Measurements from ENCODE around the gene METTL4. TPM values are rescaled to one million over a fixed set of nuclear protein-coding genes. Genes with fewer than 3 reads are reported as not detected.

The METTL4 gene
- total and polyA plus RNA-seq, 2 of the 8 experiments (the other 6 are each of a cell fraction or from before 2014, with no cell fraction given): 8.5 to 11.5 TPM

GRCh38 chr18:2508678-2509077, 62.6 kb downstream of the METTL4 start:
- no peak for FAIRE-seq

More at GRCh38 chr18:2508678-2509077, 62.6 kb downstream of the METTL4 start:
- H4K20me1 ChIP-seq (replicated peaks in 1 of 2; ENCODE audit: control insufficient read depth in 1 of 2, insufficient read depth in 2 of 2, low read length in 2 of 2): no peaks in the 10 kb centered on the region
- 88% methylated on average over 3 of the region's 3 CpGs; no CpG with 5 or more reads in 1 of the 2 experiments for WGBS, 2 experiments (ENCODE audit: extremely low coverage in 1 of 2, insufficient coverage in 1 of 2, insufficient read length in 1 of 2, insufficient replicate concordance in 2 of 2, low coverage in 1 of 2, low lambda C conversion rate in 2 of 2, missing lambda C conversion rate in 1 of 2)
- no peaks in the 10 kb centered on the region for H3K36me3 ChIP-seq (ENCODE audit: control insufficient read depth in 2 of 4, insufficient read depth in 4 of 4, low read length in 3 of 4)
- H4K8ac ChIP-seq (ENCODE audit: extremely low read depth, insufficient read depth, low read length): no peak overlapping the region
- no peak overlapping the region for H3K23ac ChIP-seq (ENCODE audit: insufficient read length)
- no peaks in the 10 kb centered on the region for H3K23me2 ChIP-seq (ENCODE audit: low read depth, low read length)
- POLR2A ChIA-PET (ENCODE audit: partially characterized antibody): no interaction called here
- no peak for TF ChIP-seq EP300 (IDR thresholded peaks at IDR 0.05; ENCODE audit: borderline replicate concordance in 1 of 2, low read depth in 2 of 2, low read length in 2 of 2)
- no peak for TF ChIP-seq RXRA (IDR thresholded peaks at IDR 0.05; ENCODE audit: insufficient read depth, low read depth, low read length)
- TF ChIP-seq SIRT6 (IDR thresholded peaks at IDR 0.05; ENCODE audit: low read length): no peak
- TF ChIP-seq JUN (IDR thresholded peaks at IDR 0.05; ENCODE audit: low read depth, low read length): no peak
- TF ChIP-seq RAD21 (IDR thresholded peaks at IDR 0.05 in 1 of 2, conservative IDR thresholded peaks at IDR 0.05 in 1 of 2; ENCODE audit: low read depth in 2 of 2, low read length in 2 of 2): no peak
- H3K18ac ChIP-seq (ENCODE audit: extremely low read depth, low read length): no peak overlapping the region
- H3K9me3 ChIP-seq (ENCODE audit: insufficient read depth in 2 of 2, low read depth in 1 of 2, low read length in 1 of 2): no peaks in the 10 kb centered on the region
- no peak overlapping the region for H3K4ac ChIP-seq (replicated peaks; ENCODE audit: insufficient read length, low read depth, low read length)
- no peaks in the 10 kb centered on the region for H3K27me3 ChIP-seq (replicated peaks in 1 of 4; ENCODE audit: control insufficient read depth in 3 of 4, extremely low read depth in 1 of 4, insufficient read depth in 3 of 4, low read length in 3 of 4)
- H2BK15ac ChIP-seq (ENCODE audit: low read length): no peak overlapping the region
- H3K56ac ChIP-seq (replicated peaks; ENCODE audit: insufficient read length, low read depth, low read length): no peak overlapping the region
- H3K9ac ChIP-seq (replicated peaks in 1 of 4; ENCODE audit: extremely low read depth in 1 of 4, low read depth in 3 of 4, low read length in 3 of 4): no peak overlapping the region
- no peak overlapping the region for H2BK5ac ChIP-seq (ENCODE audit: low read depth, low read length)
- no peaks in the 10 kb centered on the region for H3K79me2 ChIP-seq (ENCODE audit: control insufficient read depth in 1 of 2, insufficient read depth in 2 of 2, low read length in 2 of 2)
- CTCF ChIA-PET (ENCODE audit: partially characterized antibody): no interaction called here
- no peak overlapping the region for H2BK12ac ChIP-seq (ENCODE audit: low read depth, low read length)
- no peaks in the 10 kb centered on the region for H3K79me1 ChIP-seq (ENCODE audit: low read depth, low read length)
- no peak overlapping the region for H2AFZ ChIP-seq (ENCODE audit: low read length)
- DNase-seq (ENCODE audit: low read depth in 1 of 2, low spot score in 2 of 2): no peak
- no peak overlapping the region for H4K5ac ChIP-seq (ENCODE audit: insufficient read length, low read depth, low read length)
- no peak overlapping the region for H3K14ac ChIP-seq (ENCODE audit: insufficient read length)
- no peak overlapping the region for H2BK20ac ChIP-seq (ENCODE audit: low read length)
- no peak overlapping the region for H3K27ac ChIP-seq (ENCODE audit: low read depth, low read length)
- no peak overlapping the region for H3K4me3 ChIP-seq (ENCODE audit: extremely low read depth in 1 of 4, insufficient read depth in 2 of 4, low read depth in 3 of 4, low read length in 4 of 4)
- no peaks in the 10 kb centered on the region for H3K4me1 ChIP-seq (replicated peaks in 1 of 4; ENCODE audit: control insufficient read depth in 3 of 4, insufficient read depth in 4 of 4, low read length in 3 of 4)
- no peak overlapping the region for H4K91ac ChIP-seq (replicated peaks; ENCODE audit: insufficient read length, low read length)
- no peak overlapping the region for H3K4me2 ChIP-seq (ENCODE audit: insufficient read depth in 1 of 2, low read depth in 2 of 2, low read length in 2 of 2)
- H2AK5ac ChIP-seq (ENCODE audit: low read depth, low read length): no peak overlapping the region
- H2BK120ac ChIP-seq (replicated peaks; ENCODE audit: low read depth, low read length): no peak overlapping the region

All from H1 (cell line).